Stimulated activated CD8-positive, alpha-beta memory T cell treated with anti-CD3 and anti-CD28 coated beads, Interleukin-7, amount 100 ng/mL, for 48 hours (primary cell): ENCODE results near the gene DOC2A.

Source experiments
- DNase-seq, 2 donors: peaks; one replicate each; pipeline ENCODE4 v3.0.0-alpha.2; 2020; ENCODE audit warnings: low read depth in 1 of 2; ENCODE audit errors: extremely low read depth in 1 of 2

DOC2A gene

GRCh38 chr16:29990034-29990433 is 20.8 kb downstream of the DOC2A start:
- DNase-seq: no peak

- no peak for DNase-seq
Observed at GRCh38 chr16:29989111-29989858, 21.5 kb downstream of the DOC2A start.

- DNase-seq: no peak
Observed at GRCh38 chr16:29988346-29989075, 22.3 kb downstream of the DOC2A start.

GRCh38 chr16:29987371-29988085 is 23.3 kb downstream of the DOC2A start:
- DNase-seq: no peak

GRCh38 chr16:29986931-29987330 is 23.9 kb downstream of the DOC2A start:
- DNase-seq: no peak

- DNase-seq: no peak
Observed at GRCh38 chr16:29986231-29986630, 24.6 kb downstream of the DOC2A start.

GRCh38 chr16:29985271-29985811 is 25.5 kb downstream of the DOC2A start:
- DNase-seq: no peak

- DNase-seq: no peak
Observed at GRCh38 chr16:29984764-29985147, 26.1 kb downstream of the DOC2A start.

- no peak for DNase-seq
Observed at GRCh38 chr16:29984137-29984763, 26.6 kb downstream of the DOC2A start.

GRCh38 chr16:29983420-29984136 is 27.2 kb downstream of the DOC2A start:
- no peak for DNase-seq

GRCh38 chr16:29982560-29983419 is 28.0 kb downstream of the DOC2A start:
- DNase-seq: no peak

- DNase-seq: no peak
Observed at GRCh38 chr16:29978564-29979270, 32.1 kb downstream of the DOC2A start.

GRCh38 chr16:29978081-29978480 is 32.7 kb downstream of the DOC2A start:
- DNase-seq: no peak

GRCh38 chr16:29977063-29977825 is 33.6 kb downstream of the DOC2A start:
- no peak for DNase-seq

GRCh38 chr16:29975811-29976511 is 34.9 kb downstream of the DOC2A start:
- no peak for DNase-seq

GRCh38 chr16:29975134-29975538 is 35.7 kb downstream of the DOC2A start:
- no peak for DNase-seq

GRCh38 chr16:29974291-29975133 is 36.3 kb downstream of the DOC2A start:
- DNase-seq: no peak
